ENCODE measurements around the gene CCDC136.

DNA sequence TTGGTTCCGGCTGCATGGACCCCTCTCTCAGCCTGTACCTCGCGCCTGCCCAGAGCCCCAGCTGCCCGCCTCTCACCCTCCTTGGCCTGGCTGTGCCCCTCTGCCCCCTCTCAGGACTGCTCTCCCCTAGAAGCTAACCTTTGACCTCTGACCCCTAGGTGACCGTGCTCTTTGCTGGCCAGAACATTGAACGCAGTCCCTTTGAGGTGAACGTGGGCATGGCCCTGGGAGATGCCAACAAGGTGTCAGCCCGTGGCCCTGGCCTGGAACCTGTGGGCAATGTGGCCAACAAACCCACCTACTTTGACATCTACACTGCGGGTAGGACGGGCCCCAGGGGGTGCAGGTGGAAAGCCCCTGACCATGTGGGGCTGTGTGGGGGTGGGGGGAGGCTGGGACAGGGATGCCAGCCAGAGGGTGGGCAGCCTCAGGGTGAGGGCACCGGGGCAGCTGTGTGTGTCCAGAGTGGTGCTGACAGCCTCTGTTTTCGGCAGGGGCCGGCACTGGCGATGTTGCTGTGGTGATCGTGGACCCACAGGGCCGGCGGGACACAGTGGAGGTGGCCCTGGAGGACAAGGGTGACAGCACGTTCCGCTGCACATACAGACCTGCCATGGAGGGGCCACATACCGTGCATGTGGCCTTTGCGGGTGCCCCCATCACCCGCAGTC lies 46.5 kb downstream of the CCDC136 start:
- TF ChIP-seq POLR2AphosphoS5 (IDR thresholded peaks at IDR 0.05), result no peak
- TF ChIP-seq, protein P1, sequence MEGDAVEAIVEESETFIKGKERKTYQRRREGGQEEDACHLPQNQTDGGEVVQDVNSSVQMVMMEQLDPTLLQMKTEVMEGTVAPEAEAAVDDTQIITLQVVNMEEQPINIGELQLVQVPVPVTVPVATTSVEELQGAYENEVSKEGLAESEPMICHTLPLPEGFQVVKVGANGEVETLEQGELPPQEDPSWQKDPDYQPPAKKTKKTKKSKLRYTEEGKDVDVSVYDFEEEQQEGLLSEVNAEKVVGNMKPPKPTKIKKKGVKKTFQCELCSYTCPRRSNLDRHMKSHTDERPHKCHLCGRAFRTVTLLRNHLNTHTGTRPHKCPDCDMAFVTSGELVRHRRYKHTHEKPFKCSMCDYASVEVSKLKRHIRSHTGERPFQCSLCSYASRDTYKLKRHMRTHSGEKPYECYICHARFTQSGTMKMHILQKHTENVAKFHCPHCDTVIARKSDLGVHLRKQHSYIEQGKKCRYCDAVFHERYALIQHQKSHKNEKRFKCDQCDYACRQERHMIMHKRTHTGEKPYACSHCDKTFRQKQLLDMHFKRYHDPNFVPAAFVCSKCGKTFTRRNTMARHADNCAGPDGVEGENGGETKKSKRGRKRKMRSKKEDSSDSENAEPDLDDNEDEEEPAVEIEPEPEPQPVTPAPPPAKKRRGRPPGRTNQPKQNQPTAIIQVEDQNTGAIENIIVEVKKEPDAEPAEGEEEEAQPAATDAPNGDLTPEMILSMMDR (IDR thresholded peaks at IDR 0.05), result no peak

Measured in breast epithelium (tissue), 3 donors.